ENCODE results near the gene SUSD5. TPM values are rescaled to one million over a fixed set of nuclear protein-coding genes. Genes with fewer than 3 reads are reported as not detected.

Gene SUSD5
- 3.0 to 4.8 TPM (median 3.8 TPM) in 5 replicates for total RNA-seq (2022; extraction: Qiagen RNA extraction; ENCODE audit: low read depth)

GRCh38 chr3:33218446-33219174, at the start of gene SUSD5:
Gene SUSD5 (minus strand): TSS chr3:33218810. CDS start chr3:33218797, 13 bp downstream.

DNA sequence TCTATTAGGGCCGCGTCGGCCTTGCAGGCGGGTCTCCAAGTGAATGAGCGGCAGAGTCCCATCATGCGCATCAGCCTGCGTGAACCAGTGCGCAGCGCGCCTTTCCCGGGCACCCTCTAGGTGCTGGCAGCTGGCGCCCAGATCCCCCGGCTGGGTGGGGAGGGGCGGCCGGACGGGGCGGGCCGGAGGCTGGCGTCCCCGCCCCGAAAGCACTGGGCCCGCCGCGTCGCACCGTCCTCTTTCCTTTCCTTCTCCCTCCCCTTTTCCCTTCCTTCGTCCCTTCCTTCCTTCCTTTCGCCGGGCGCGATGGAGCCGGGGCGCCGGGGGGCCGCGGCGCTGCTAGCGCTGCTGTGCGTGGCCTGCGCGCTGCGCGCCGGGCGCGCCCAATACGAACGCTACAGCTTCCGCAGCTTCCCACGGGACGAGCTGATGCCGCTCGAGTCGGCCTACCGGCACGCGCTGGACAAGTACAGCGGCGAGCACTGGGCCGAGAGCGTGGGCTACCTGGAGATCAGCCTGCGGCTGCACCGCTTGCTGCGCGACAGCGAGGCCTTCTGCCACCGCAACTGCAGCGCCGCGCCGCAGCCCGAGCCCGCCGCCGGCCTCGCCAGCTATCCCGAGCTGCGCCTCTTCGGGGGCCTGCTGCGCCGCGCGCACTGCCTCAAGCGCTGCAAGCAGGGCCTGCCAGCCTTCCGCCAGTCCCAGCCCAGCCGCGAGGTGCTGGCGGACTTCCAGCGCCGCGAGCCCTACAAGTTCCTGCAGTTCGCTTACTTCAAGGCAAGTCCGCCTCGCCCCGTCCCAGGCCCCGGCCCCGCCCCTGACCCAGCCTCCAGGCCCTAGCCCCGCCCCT, 104.6 kb downstream of the SUSD5 start, which contains the start of gene CRTAP:
TSS of gene CRTAP (plus strand) at position 243 of the 850 bp plus-strand sequence. CDS start at position 307, 64 bp downstream.

Other genes with a start within 250 kb of the SUSD5 start
- 63.3 to 83.1 TPM (median 69.8 TPM) in 5 replicates for gene GLB1, start 121.7 kb downstream of the SUSD5 start, total RNA-seq (2022; extraction: Qiagen RNA extraction; ENCODE audit: low read depth)
- gene TMPPE, start 121.7 kb downstream of the SUSD5 start, total RNA-seq (2022; extraction: Qiagen RNA extraction; ENCODE audit: low read depth), result 1.6 to 2.0 TPM (median 1.6 TPM) in 5 replicates
- 247 to 311 TPM (median 300 TPM) in 5 replicates for gene CRTAP, start 104.8 kb downstream of the SUSD5 start, total RNA-seq (2022; extraction: Qiagen RNA extraction; ENCODE audit: low read depth)
- gene FBXL2, start 58.6 kb upstream of the SUSD5 start, total RNA-seq (2022; extraction: Qiagen RNA extraction; ENCODE audit: low read depth), result 5.3 to 9.5 TPM (median 7.8 TPM) in 5 replicates
- gene UBP1, start 221.6 kb upstream of the SUSD5 start, total RNA-seq (2022; extraction: Qiagen RNA extraction; ENCODE audit: low read depth), result 55.7 to 65.3 TPM (median 62.1 TPM) in 5 replicates